SK-N-SH (cell line): Measurements from ENCODE around the gene ATP2B2. TPM values are rescaled to one million over a fixed set of nuclear protein-coding genes. Genes with fewer than 3 reads are reported as not detected.

Source experiments
- CTCF ChIA-PET: fragments of 300-600, 350-600 bp; formaldehyde crosslinking; extraction: SDS; loops from one replicate; lab custom pipeline; 2021; lab: Yijun Ruan, JAX
- POLR2A ChIA-PET: fragments of 350-600 bp; sonication (Branson Sonifier 250); formaldehyde crosslinking; extraction: SDS; loops from one replicate; lab custom pipeline; 2020; ENCODE audit warnings: antibody characterized with exemption, inconsistent platforms; lab: Yijun Ruan, JAX
- DNase-seq: peaks from one replicate; pipeline ENCODE4 v3.0.0; 2012
- H2AFZ ChIP-seq: fragments of 200-600 bp; sonication (generic); 2 replicates; pipeline ENCODE4 v1.8.1; 2016; ENCODE audit warnings: antibody characterized with exemption, mild to moderate bottlenecking, low read depth
- H3F3A ChIP-seq: fragments of 200-600 bp; sonication (generic); replicated peaks from 2 replicates; pipeline ENCODE3; 2016; ENCODE audit warnings: antibody characterized with exemption, mild to moderate bottlenecking; ENCODE audit not compliant: insufficient read depth
- H3K27ac ChIP-seq, 2 experiments: fragments of 200-500 bp in 1 of 2; fragments of 200-600 bp in 1 of 2; sonication (Bioruptor generic) in 1 of 2; sonication (generic), shearing (Covaris generic) in 1 of 2; 2 replicates each; pipeline versions ENCODE4 v1.5.1 to v1.6.1; 2014 to 2016; ENCODE audit warnings: low read depth in 2 of 2, inconsistent platforms in 1 of 2, low read length in 1 of 2, mild to moderate bottlenecking in 1 of 2, mixed read lengths in 1 of 2
- H3K27me3 ChIP-seq: fragments of 200-600 bp; sonication (generic), shearing (Covaris generic); 2 replicates; pipeline ENCODE4 v1.6.1; 2016; ENCODE audit warnings: mixed run types; ENCODE audit not compliant: insufficient read depth
- H3K36me3 ChIP-seq, 2 experiments: fragments of 200-500 bp in 1 of 2; fragments of 200-600 bp in 1 of 2; sonication (Bioruptor generic) in 1 of 2; sonication (generic) in 1 of 2; replicated peaks in 1 of 2; 2 replicates each; pipeline versions ENCODE3 to v1.5.1; 2014 to 2016; ENCODE audit warnings: low read length in 1 of 2, mild to moderate bottlenecking in 1 of 2; ENCODE audit not compliant: insufficient read depth in 2 of 2, control insufficient read depth in 1 of 2
- H3K4me1 ChIP-seq, 2 experiments: fragments of 200-500 bp in 1 of 2; fragments of 200-600 bp in 1 of 2; sonication (Bioruptor generic) in 1 of 2; sonication (generic), shearing (Covaris generic) in 1 of 2; 2 replicates each; pipeline versions ENCODE4 v1.5.1 to v1.6.1; 2014 to 2016; ENCODE audit warnings: low read depth in 1 of 2, low read length in 1 of 2, mixed run types in 1 of 2; ENCODE audit not compliant: insufficient read depth in 2 of 2, control insufficient read depth in 1 of 2
- H3K4me2 ChIP-seq: fragments of 200-600 bp; sonication (generic), shearing (Covaris generic); 2 replicates; pipeline ENCODE4 v1.6.1; 2017; ENCODE audit warnings: mixed run types
- H3K4me3 ChIP-seq, 2 experiments: fragments of 200-500 bp in 1 of 2; fragments of 200-600 bp in 1 of 2; sonication (Bioruptor generic) in 1 of 2; sonication (generic), shearing (Covaris generic) in 1 of 2; 2 replicates each; pipeline versions ENCODE4 v1.5.1 to v1.8.1; 2014 to 2016; ENCODE audit warnings: low read depth in 2 of 2, inconsistent platforms in 1 of 2, low read length in 1 of 2, mild to moderate bottlenecking in 1 of 2, mixed read lengths in 1 of 2, moderate library complexity in 1 of 2
- H3K79me2 ChIP-seq: fragments of 200-600 bp; sonication (generic); 2 replicates; pipeline ENCODE4 v1.8.1; 2017; ENCODE audit warnings: mild to moderate bottlenecking; ENCODE audit not compliant: insufficient read depth
- H3K9ac ChIP-seq: fragments of 200-600 bp; sonication (generic); 2 replicates; pipeline ENCODE4 v1.6.1; 2017; ENCODE audit warnings: mixed run types
- H3K9me2 ChIP-seq: fragments of 200-600 bp; sonication (generic); 2 replicates; pipeline ENCODE4 v1.6.1; 2017; ENCODE audit warnings: mixed run types
- H3K9me3 ChIP-seq: fragments of 200-600 bp; sonication (generic); 2 replicates; pipeline ENCODE4 v1.6.1; 2017; ENCODE audit warnings: mixed run types, mild to moderate bottlenecking, moderate library complexity
- H4K20me1 ChIP-seq: fragments of 200-600 bp; sonication (generic); 2 replicates; pipeline ENCODE4 v1.6.1; 2017; ENCODE audit warnings: mild to moderate bottlenecking, mixed run types; ENCODE audit not compliant: insufficient read depth
- GABPA ChIP-seq: IDR thresholded peaks from 2 replicates; pipeline ENCODE4 v1.4.0; 2012; ENCODE audit warnings: low read depth, mild to moderate bottlenecking
- GATA2 ChIP-seq: sonication (generic); formaldehyde crosslinking; IDR thresholded peaks from 2 replicates; pipeline ENCODE4 v1.5.0; 2020; ENCODE audit warnings: mild to moderate bottlenecking, missing genetic modification reagents
- NFIC ChIP-seq: IDR thresholded peaks from 2 replicates; pipeline ENCODE4 v1.4.0; 2012; ENCODE audit warnings: borderline replicate concordance
- NRF1 ChIP-seq: IDR thresholded peaks from 2 replicates; pipeline ENCODE4 v1.6.1; 2012; ENCODE audit warnings: low read depth, mild to moderate bottlenecking, low read length
- PBX3 ChIP-seq: IDR thresholded peaks from 2 replicates; pipeline ENCODE4; 2012
- POLR2AphosphoS5 ChIP-seq: IDR thresholded peaks from 2 replicates; pipeline ENCODE4 v1.6.1; 2012; ENCODE audit warnings: low read depth, low read length
- RAD21 ChIP-seq: IDR thresholded peaks from 2 replicates; pipeline ENCODE4 v1.6.1; 2012; ENCODE audit warnings: mild to moderate bottlenecking, low read length
- RCOR1 ChIP-seq: fragments of 150-350 bp; IDR thresholded peaks from 2 replicates; pipeline ENCODE4 v1.6.1; 2017; ENCODE audit warnings: antibody characterized with exemption, low read length
- REST ChIP-seq: IDR thresholded peaks from 2 replicates; pipeline ENCODE4 v1.6.1; 2012; ENCODE audit warnings: mild to moderate bottlenecking, low read depth, low read length, moderate library complexity
- SMC3 ChIP-seq: IDR thresholded peaks from 2 replicates; pipeline ENCODE4 v1.6.1; 2012; ENCODE audit warnings: low read depth, low read length, improper control_type of control experiment
- TCF12 ChIP-seq: IDR thresholded peaks from 2 replicates; pipeline ENCODE4 v1.4.0; 2012
- TEAD4 ChIP-seq: IDR thresholded peaks from 2 replicates; pipeline ENCODE4 v1.4.0; 2012; ENCODE audit warnings: mild to moderate bottlenecking, borderline replicate concordance; ENCODE audit not compliant: insufficient read depth
- USF1 ChIP-seq: IDR thresholded peaks from 2 replicates; pipeline ENCODE4 v1.4.0; 2012; ENCODE audit warnings: low read depth, borderline replicate concordance
- WGBS: methylation state at CpG from one replicate; pipeline ENCODE4 v1.1.6; 2017; ENCODE audit warnings: low lambda C conversion rate; 5-methylcytosine and 5-hydroxymethylcytosine counted together
- polyA plus RNA-seq, 3 experiments: library from polyadenylated mRNA; depleted of rRNA; stranded (reverse); fragments of >200 nt; gene quantifications; 2 replicates each; pipeline ENCODE4 v1.2.3, GENCODE V29; 2012
- TF ChIP-seq, protein P1 (sequence below): IDR thresholded peaks from 2 replicates; pipeline ENCODE4 v1.4.0; 2012; ENCODE audit warnings: low read depth, borderline replicate concordance

The ATP2B2 gene
- polyA plus RNA-seq, 1 of the 3 experiments (the other 2 are of a cell fraction): 0.15 TPM

GRCh38 chr3:10389339-10389738 lies 116.0 kb downstream of the ATP2B2 start:
- H3K9me2 ChIP-seq: no peaks in the 10 kb centered on the region
- no peak overlapping the region for H3K4me2 ChIP-seq
- no peaks in the 10 kb centered on the region for H3K36me3 ChIP-seq
- POLR2A ChIA-PET: no interaction called here
- no peaks in the 10 kb centered on the region for H3K9me3 ChIP-seq
- H3K4me3 ChIP-seq: no peak overlapping the region
- TF ChIP-seq SMC3 (no peak), RAD21 (no peak), USF1 (no peak), POLR2AphosphoS5 (no peak), PBX3 (no peak), RCOR1 (no peak), TEAD4 (no peak), REST (no peak), NRF1 (no peak), GATA2 (CRISPR knock-in tag) (no peak), TCF12 (no peak), NFIC (no peak), GABPA (no peak)
- TF ChIP-seq, protein P1, sequence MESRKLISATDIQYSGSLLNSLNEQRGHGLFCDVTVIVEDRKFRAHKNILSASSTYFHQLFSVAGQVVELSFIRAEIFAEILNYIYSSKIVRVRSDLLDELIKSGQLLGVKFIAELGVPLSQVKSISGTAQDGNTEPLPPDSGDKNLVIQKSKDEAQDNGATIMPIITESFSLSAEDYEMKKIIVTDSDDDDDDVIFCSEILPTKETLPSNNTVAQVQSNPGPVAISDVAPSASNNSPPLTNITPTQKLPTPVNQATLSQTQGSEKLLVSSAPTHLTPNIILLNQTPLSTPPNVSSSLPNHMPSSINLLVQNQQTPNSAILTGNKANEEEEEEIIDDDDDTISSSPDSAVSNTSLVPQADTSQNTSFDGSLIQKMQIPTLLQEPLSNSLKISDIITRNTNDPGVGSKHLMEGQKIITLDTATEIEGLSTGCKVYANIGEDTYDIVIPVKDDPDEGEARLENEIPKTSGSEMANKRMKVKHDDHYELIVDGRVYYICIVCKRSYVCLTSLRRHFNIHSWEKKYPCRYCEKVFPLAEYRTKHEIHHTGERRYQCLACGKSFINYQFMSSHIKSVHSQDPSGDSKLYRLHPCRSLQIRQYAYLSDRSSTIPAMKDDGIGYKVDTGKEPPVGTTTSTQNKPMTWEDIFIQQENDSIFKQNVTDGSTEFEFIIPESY: no peak
- no peaks in the 10 kb centered on the region for H4K20me1 ChIP-seq
- no peak overlapping the region for H2AFZ ChIP-seq
- no peaks in the 10 kb centered on the region for H3K27me3 ChIP-seq
- CTCF ChIA-PET: no interaction called here
- H3F3A ChIP-seq: no peaks in the 10 kb centered on the region
- no peak for DNase-seq
- H3K27ac ChIP-seq: no peak overlapping the region
- H3K79me2 ChIP-seq: no peaks in the 10 kb centered on the region
- no peaks in the 10 kb centered on the region; a peak in 1 of 4 replicates for H3K4me1 ChIP-seq
- WGBS: 7% methylated on average over 1 of the region's 1 CpG
- no peak overlapping the region for H3K9ac ChIP-seq
